AG04449 (cell line): ENCODE measurements around the gene PLEKHG4B.

Experiments used
- CTCF ChIA-PET: fragments of 350-600 bp; formaldehyde crosslinking; extraction: SDS; loops from one replicate; lab custom pipeline; 2021; ENCODE audit warnings: antibody characterized with exemption; lab: Yijun Ruan, JAX
- POLR2A ChIA-PET: fragments of 400-600, 350-600 bp; formaldehyde crosslinking; extraction: SDS; loops from one replicate; lab custom pipeline; 2020; ENCODE audit warnings: antibody characterized with exemption, inconsistent platforms; lab: Yijun Ruan, JAX
- DNase-seq: peaks from one replicate; pipeline ENCODE4 v3.0.0-alpha.2; 2010; ENCODE audit warnings: low read depth, low spot score
- H3K4me3 ChIP-seq: 2 replicates; pipeline ENCODE4 v1.5.1; 2011; ENCODE audit warnings: low read depth, mild to moderate bottlenecking, control low read depth, low read length
- CTCF ChIP-seq: IDR thresholded peaks from one replicate; pipeline ENCODE4 v1.5.1; 2011; ENCODE audit warnings: mild to moderate bottlenecking, moderate library complexity, low read length, control low read depth, inconsistent platforms; ENCODE audit not compliant: insufficient read depth; ENCODE audit errors: missing control alignments

Gene PLEKHG4B

GRCh38 chr5:155651-156410, 63.9 kb downstream of the PLEKHG4B start:
- ChIA-PET POLR2A (no interaction called here), CTCF (no interaction called here)
- no peak for DNase-seq
- TF ChIP-seq CTCF, result no peak
- no peak overlapping the region for H3K4me3 ChIP-seq

- H3K4me3 ChIP-seq, result no peak overlapping the region
- ChIA-PET POLR2A (no interaction called here), CTCF (no interaction called here)
- TF ChIP-seq CTCF, result no peak
- DNase-seq, result no peak
Observed at GRCh38 chr5:156411-157072, 64.6 kb downstream of the PLEKHG4B start.

GRCh38 chr5:157126-157715, 65.3 kb downstream of the PLEKHG4B start:
- ChIA-PET CTCF (no interaction called here), POLR2A (no interaction called here)
- no peak for TF ChIP-seq CTCF
- DNase-seq, result no peak
- H3K4me3 ChIP-seq, result no peak overlapping the region

- no peak for DNase-seq
- CTCF ChIA-PET, result no interaction called here
- no peak for TF ChIP-seq CTCF
- no peak overlapping the region for H3K4me3 ChIP-seq
- POLR2A ChIA-PET, result no interaction called here
Observed at GRCh38 chr5:157801-158200, 65.8 kb downstream of the PLEKHG4B start.

GRCh38 chr5:158807-159447, 67.0 kb downstream of the PLEKHG4B start:
- no peak for TF ChIP-seq CTCF
- H3K4me3 ChIP-seq, result no peak overlapping the region
- ChIA-PET CTCF (no interaction called here), POLR2A (interaction anchor here (1.6 kb wide), 1 partner anchor 9 kb away, joined by 4 read pairs; no protein-coding TSS in a partner anchor)
- no peak for DNase-seq
